ENCODE measurements around the gene C3orf70.

C3orf70 gene

GRCh38 chr3:185046603-185047002 lies 106.3 kb downstream of the C3orf70 start:
- no peak for DNase-seq

- DNase-seq = no peak
These were observed 106.7 kb downstream of the C3orf70 start for GRCh38 chr3:185046164-185046515.

GRCh38 chr3:185042312-185043050 lies 110.4 kb downstream of the C3orf70 start:
- DNase-seq = no peak

- DNase-seq = no peak
These were observed 111.3 kb downstream of the C3orf70 start for GRCh38 chr3:185041540-185041939.

- no peak for DNase-seq
These were observed 112.4 kb downstream of the C3orf70 start for GRCh38 chr3:185040425-185040824.

- no peak for DNase-seq
These were observed 115.1 kb downstream of the C3orf70 start for GRCh38 chr3:185037801-185038200.

- no peak for DNase-seq
These were observed 121.9 kb downstream of the C3orf70 start for GRCh38 chr3:185030951-185031350.

GRCh38 chr3:185030399-185030798 lies 122.5 kb downstream of the C3orf70 start:
- DNase-seq = no peak

GRCh38 chr3:185029086-185029485 lies 123.8 kb downstream of the C3orf70 start:
- no peak for DNase-seq

- no peak for DNase-seq
These were observed 124.7 kb downstream of the C3orf70 start for GRCh38 chr3:185028121-185028520.
